Stimulated activated naive B cell treated with anti-CD40 and anti-IgM and Interleukin-4, amounts not matched to agents 10 μg/mL and 1 μg/mL and 100 μg/mL, for 72 hours (primary cell): ENCODE measurements around the gene RNU6-8.
A peak's percentile ranks its signal among the peaks of the same experiment; 100 is the strongest.

ENCODE experiments used
- ATAC-seq, 2 donors: fragments of 150-1000 bp; cut with Tn5 transposase; replicated peaks; 2 replicates each; pipeline ENCODE4 v1.10.0; 2021; ENCODE audit warnings: moderate library complexity in 1 of 2
- DNase-seq: peaks from one replicate; pipeline ENCODE4 v3.0.0; 2021
- H3K27ac Mint-ChIP-seq: one replicate; pipeline ENCODE4 v1.8.0; 2022; ENCODE audit warnings: mild to moderate bottlenecking, mixed read lengths
- H3K27me3 Mint-ChIP-seq, 2 donors: one replicate each; pipeline ENCODE4 v1.8.0; 2022; ENCODE audit warnings: mixed read lengths in 2 of 2
- H3K36me3 Mint-ChIP-seq, 2 donors: one replicate each; pipeline ENCODE4 v1.8.0; 2022; ENCODE audit warnings: mixed read lengths in 2 of 2, mild to moderate bottlenecking in 1 of 2
- H3K4me1 Mint-ChIP-seq, 2 donors: one replicate each; pipeline ENCODE4 v1.8.0; 2022; ENCODE audit warnings: mixed read lengths in 2 of 2, mild to moderate bottlenecking in 1 of 2
- H3K4me3 Mint-ChIP-seq, 2 donors: one replicate each; pipeline ENCODE4 v1.8.0; 2022; ENCODE audit warnings: mild to moderate bottlenecking in 2 of 2, mixed read lengths in 2 of 2, moderate library complexity in 1 of 2
- H3K9me3 Mint-ChIP-seq, 2 donors: one replicate each; pipeline ENCODE4 v1.8.0; 2022; ENCODE audit warnings: mixed read lengths in 2 of 2, mild to moderate bottlenecking in 1 of 2

The RNU6-8 gene

DNA sequence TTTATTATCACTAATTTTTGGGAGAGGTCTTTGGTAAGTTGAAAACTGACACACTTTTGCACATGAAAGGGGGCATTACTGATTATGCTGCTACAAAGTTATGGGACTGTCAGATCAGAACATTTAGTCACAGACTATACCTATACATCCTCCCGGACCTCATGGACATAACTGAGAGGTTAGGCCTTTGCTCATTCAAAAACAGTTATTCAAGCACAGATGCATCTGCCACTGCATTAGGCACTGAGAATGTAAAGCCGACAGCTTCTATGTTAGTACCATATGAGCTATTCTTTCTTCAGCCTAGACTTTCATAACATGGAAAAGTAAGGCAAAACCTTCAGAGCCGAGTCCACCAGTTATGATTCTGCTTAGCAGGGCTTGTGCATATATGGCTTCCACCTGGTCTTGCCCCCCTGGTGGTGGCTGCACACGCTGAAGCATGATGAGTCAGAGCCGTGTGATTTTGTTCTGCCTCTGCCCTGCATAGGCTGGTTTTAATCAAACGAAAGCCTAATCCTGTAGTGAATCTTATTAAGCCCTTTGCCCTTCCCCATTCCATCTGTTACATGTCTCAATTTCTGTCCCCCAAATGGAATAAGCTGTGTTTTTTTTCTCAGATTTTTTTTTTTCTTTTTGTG is 21.8 kb upstream of the RNU6-8 start:
- no peak overlapping the region for H3K4me3 Mint-ChIP-seq
- H3K9me3 Mint-ChIP-seq = no peaks in the 10 kb centered on the region
- H3K27ac Mint-ChIP-seq = no peak overlapping the region
- H3K27me3 Mint-ChIP-seq = peaks cover 6 to 12% of the 10 kb centered on the region in 2 donors
- DNase-seq = no peak
- H3K4me1 Mint-ChIP-seq = peaks cover 5 to 6% of the 10 kb centered on the region in 2 donors
- H3K36me3 Mint-ChIP-seq = no peaks in the 10 kb centered on the region
- peak; percentile 75 to 80 for ATAC-seq

DNA sequence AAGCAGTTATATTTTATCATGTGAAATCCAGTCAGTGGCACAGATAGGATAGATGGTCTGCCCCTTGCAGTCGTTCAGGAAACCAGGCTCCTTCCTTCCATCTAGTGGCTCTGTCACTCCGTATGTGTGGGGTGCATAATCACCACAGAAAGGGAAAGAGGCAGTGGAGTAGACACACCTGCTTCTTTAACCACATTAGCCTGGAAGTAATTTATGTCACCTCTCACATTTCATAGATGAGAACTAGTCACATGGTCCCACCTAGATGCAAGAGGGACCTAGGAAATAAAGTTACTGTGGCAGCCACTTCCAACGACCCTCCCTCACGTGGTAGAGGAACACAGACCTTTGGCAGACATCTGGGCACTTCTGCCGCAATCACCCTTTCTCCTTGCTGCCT is 14.2 kb upstream of the RNU6-8 start:
- Mint-ChIP-seq H3K9me3 (no peaks in the 10 kb centered on the region), H3K27me3 (peaks cover 6 to 10% of the 10 kb centered on the region in 2 donors), H3K4me1 (peaks cover 0 to 5% of the 10 kb centered on the region in 2 donors), H3K27ac (no peak overlapping the region), H3K36me3 (no peaks in the 10 kb centered on the region), H3K4me3 (no peak overlapping the region)
- DNase-seq (no peak), ATAC-seq (peak in 1 of 2 donors; percentile 52)

- no peaks in the 10 kb centered on the region for H3K9me3 Mint-ChIP-seq
- H3K27ac Mint-ChIP-seq = no peak overlapping the region
- peaks cover 0 to 4% of the 10 kb centered on the region in 2 donors for H3K27me3 Mint-ChIP-seq
- DNase-seq (no peak), ATAC-seq (no peak)
- H3K4me1 Mint-ChIP-seq = peaks cover 4 to 11% of the 10 kb centered on the region in 2 donors
- no peaks in the 10 kb centered on the region for H3K36me3 Mint-ChIP-seq
- H3K4me3 Mint-ChIP-seq = no peak overlapping the region
These were observed 9.8 kb upstream of the RNU6-8 start for GRCh38 chr14:32212833-32213232.

DNA sequence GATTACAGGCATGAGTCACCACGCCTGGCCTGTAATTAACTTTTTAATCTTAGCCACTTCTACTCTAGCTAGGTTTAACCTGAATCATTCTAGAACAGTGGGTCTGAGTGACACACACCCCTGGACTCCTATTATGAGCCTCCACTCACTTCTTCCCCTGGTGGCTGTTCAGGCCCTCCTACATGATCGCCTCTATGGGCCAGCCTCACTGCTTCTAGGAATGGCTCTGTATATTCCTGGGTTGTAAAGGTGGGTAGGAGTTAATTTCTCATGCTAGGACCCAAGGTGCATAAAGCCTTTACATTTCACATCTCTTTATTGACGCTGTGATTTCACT is 8.0 kb upstream of the RNU6-8 start:
- H3K27me3 Mint-ChIP-seq = peaks cover 0 to 4% of the 10 kb centered on the region in 2 donors
- no peak for ATAC-seq
- no peaks in the 10 kb centered on the region for H3K36me3 Mint-ChIP-seq

DNA sequence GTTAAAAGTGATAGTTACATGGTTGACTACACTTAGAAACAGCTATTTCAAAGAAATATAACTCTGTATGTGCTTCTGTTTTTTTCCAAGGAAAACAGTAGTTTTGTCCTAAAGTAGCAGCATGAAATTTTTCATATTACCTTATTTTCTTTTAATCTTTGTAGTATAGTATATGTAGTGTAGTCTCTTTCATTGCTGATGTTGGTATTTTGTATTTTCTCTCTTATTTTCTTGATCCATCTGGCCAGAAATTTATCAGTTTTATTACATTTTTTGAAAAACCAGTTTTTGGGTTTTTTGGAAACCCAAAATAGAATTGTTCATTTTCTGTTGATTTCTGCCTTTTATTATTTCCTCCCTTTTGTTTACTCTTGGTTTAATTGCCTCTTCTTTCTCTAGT is 6.4 kb upstream of the RNU6-8 start:
- H3K4me1 Mint-ChIP-seq = peaks cover 18 to 25% of the 10 kb centered on the region in 2 donors
- H3K9me3 Mint-ChIP-seq = no peaks in the 10 kb centered on the region
- no peak overlapping the region for H3K27ac Mint-ChIP-seq
- DNase-seq (no peak), ATAC-seq (no peak)
- H3K27me3 Mint-ChIP-seq = peaks cover 0 to 4% of the 10 kb centered on the region in 2 donors
- no peak overlapping the region for H3K4me3 Mint-ChIP-seq
- no peaks in the 10 kb centered on the region for H3K36me3 Mint-ChIP-seq

More for the DNA sequence above, 8.0 kb upstream of the RNU6-8 start:
- H3K4me1 Mint-ChIP-seq = peaks cover 12 to 16% of the 10 kb centered on the region in 2 donors
- no peaks in the 10 kb centered on the region for H3K9me3 Mint-ChIP-seq
- DNase-seq = no peak
- no peak overlapping the region for H3K27ac Mint-ChIP-seq
- no peak overlapping the region for H3K4me3 Mint-ChIP-seq

- peaks cover 26 to 34% of the 10 kb centered on the region in 2 donors for H3K4me1 Mint-ChIP-seq
- no peak overlapping the region for H3K4me3 Mint-ChIP-seq
- H3K36me3 Mint-ChIP-seq = no peaks in the 10 kb centered on the region
- no peak overlapping the region for H3K27ac Mint-ChIP-seq
- no peak for ATAC-seq
- DNase-seq = no peak
- peaks cover 0 to 4% of the 10 kb centered on the region in 2 donors for H3K27me3 Mint-ChIP-seq
- H3K9me3 Mint-ChIP-seq = no peaks in the 10 kb centered on the region
These were observed 5.4 kb upstream of the RNU6-8 start for GRCh38 chr14:32208490-32208889.

DNA sequence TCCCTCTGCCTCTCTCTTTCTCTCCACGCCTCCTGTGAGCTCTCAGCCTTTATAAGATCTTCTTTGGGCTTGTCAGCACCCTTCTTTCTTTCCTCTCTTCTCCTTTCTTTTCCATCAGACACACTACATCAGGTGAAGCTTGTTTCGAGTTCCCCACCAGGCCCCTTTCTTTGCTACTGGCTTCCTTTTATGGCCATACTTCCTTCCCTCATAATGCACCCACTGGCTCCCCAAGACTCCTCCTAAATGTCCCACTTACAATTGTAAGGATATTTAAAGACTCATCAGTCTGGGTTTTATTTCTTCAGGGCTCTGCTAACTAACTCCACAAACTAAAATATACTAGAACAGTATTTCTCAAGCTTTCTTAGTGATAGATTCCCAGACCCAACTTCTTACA is 3.5 kb upstream of the RNU6-8 start:
- Mint-ChIP-seq H3K27me3 (peaks cover 0 to 4% of the 10 kb centered on the region in 2 donors), H3K9me3 (no peaks in the 10 kb centered on the region), H3K27ac (peak overlapping the region; percentile 89), H3K4me3 (peak overlapping the region; percentile 42 to 46), H3K4me1 (peaks cover 40 to 52% of the 10 kb centered on the region in 2 donors), H3K36me3 (no peaks in the 10 kb centered on the region)
- ATAC-seq (no peak), DNase-seq (no peak)

GRCh38 chr14:32205984-32206383 is 2.9 kb upstream of the RNU6-8 start:
- Mint-ChIP-seq H3K9me3 (no peaks in the 10 kb centered on the region), H3K4me3 (peak overlapping the region; percentile 39 to 52), H3K36me3 (no peaks in the 10 kb centered on the region), H3K4me1 (peaks cover 42 to 56% of the 10 kb centered on the region in 2 donors), H3K27ac (peak overlapping the region; percentile 89), H3K27me3 (peaks cover 0 to 4% of the 10 kb centered on the region in 2 donors)
- peak; percentile 71 for DNase-seq
- ATAC-seq = peak; percentile 41 to 50

DNA sequence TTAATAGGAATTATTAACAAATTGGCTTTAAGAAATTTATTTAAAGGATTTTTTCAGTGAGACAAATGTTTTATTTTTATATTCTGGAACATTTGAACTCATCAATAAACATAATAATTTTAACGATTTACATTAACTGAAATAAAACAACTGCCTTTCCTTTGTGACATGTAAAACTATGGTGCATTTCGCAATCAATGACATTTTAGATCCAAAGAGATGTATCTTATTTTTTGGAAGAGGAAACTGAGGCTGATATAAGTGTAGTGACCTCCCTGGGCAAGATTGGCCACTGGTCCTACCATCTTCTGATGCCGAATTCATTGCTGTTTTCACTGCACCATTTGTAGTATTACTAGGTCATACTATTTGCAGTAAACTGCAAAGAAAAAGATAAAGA is 2.5 kb upstream of the RNU6-8 start:
- ATAC-seq (no peak), DNase-seq (no peak)
- H3K4me3 Mint-ChIP-seq = peak overlapping the region; percentile 39 to 52
- peak overlapping the region; percentile 89 for H3K27ac Mint-ChIP-seq
- H3K27me3 Mint-ChIP-seq = peaks cover 0 to 4% of the 10 kb centered on the region in 2 donors
- H3K4me1 Mint-ChIP-seq = peaks cover 44 to 60% of the 10 kb centered on the region in 2 donors
- no peaks in the 10 kb centered on the region for H3K9me3 Mint-ChIP-seq
- no peaks in the 10 kb centered on the region for H3K36me3 Mint-ChIP-seq

DNA sequence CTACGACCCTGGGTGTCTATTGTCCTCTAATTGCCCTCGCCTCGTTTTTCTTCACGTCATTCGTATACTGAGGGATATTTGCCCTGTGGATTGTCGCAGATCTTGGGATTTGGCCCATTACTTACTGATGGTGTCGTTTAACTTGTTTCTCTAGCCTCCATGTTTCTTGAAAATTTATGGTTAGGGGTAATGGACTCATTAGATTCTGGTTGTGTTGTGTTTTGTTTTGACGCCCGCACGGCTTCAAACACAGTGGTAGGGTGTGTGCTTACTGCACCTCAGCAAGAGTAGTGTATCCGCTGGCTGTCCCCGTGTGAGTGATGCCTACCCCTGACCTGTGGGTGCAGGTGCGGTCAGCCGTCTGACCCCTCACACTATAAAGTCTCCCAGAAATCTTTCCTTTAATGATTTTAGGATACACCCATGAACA is 874 bp upstream of the RNU6-8 start:
- Mint-ChIP-seq H3K27ac (peak overlapping the region; percentile 100), H3K4me3 (peak overlapping the region; percentile 93 to 95), H3K9me3 (no peaks in the 10 kb centered on the region), H3K27me3 (no peaks in the 10 kb centered on the region), H3K36me3 (no peaks in the 10 kb centered on the region), H3K4me1 (peaks cover 46 to 68% of the 10 kb centered on the region in 2 donors)
- DNase-seq (peak; percentile 4), ATAC-seq (no peak)

DNA sequence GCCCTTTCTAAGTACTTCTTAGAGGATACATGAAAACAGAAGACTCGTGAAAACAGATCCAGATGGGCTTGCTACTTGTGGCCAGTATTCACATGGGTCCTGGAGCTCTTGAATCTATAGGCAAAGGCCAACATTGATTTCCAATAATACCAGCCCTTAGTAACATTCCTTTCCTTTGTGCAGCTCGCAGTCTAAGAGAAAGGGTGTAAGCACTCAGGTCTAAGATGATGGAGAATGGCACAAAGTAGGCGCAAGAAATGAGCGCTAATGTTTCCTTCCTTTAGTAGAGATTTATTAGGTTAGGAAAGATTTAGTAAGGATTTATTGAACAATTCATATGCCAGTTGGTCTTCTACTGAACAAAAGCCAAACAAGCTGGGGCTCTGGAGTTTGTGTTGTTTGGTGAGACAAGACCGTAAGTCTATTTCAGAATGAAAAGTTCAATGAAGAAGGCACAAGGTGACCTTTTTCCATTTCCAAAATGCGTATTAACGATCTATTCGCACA is 525 bp downstream of the RNU6-8 start:
- H3K9me3 Mint-ChIP-seq = no peaks in the 10 kb centered on the region
- DNase-seq = no peak
- no peaks in the 10 kb centered on the region for H3K27me3 Mint-ChIP-seq

DNA sequence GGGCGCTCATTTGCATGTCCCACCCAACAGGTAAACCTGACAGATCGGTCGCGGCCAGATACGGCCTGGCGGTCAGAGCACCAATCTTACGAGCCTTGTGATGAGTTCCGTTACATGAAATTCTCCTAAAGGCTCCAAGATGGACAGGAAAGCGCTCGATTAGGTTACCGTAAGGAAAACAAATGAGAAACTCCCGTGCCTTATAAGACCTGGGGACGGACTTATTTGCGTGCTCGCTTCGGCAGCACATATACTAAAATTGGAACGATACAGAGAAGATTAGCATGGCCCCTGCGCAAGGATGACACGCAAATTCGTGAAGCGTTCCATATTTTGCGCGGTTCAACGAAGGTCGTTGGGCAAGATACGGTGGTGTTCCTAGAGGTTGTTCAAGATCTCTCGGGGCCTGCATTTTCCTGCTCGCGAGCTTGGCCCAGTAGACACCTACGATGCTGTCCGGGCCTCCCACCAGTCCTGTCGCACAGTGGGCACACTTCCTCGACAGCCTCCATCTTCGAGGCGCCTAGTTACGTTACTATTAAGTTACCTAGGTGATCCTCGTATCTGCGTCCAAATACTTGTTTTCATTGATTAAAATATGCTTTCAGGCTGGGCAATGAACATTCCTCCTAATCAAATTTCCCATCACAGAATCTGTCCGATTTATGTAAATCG is 1.1 kb downstream of the RNU6-8 start, which contains the start of gene RNU6-7:
Gene RNU6-7 (plus strand): TSS at position 230 of the 675 bp plus-strand sequence.
- Mint-ChIP-seq H3K4me1 (peaks cover 44 to 61% of the 10 kb centered on the region in 2 donors), H3K9me3 (no peaks in the 10 kb centered on the region), H3K4me3 (peak within 1 kb of the TSS; percentile 93 to 95), H3K27me3 (no peaks in the 10 kb centered on the region), H3K36me3 (no peaks in the 10 kb centered on the region), H3K27ac (peak within 1 kb of the TSS; percentile 100)
- peak; percentile 10 to 18 for ATAC-seq
- DNase-seq = peak; percentile 65

More for the DNA sequence above, 525 bp downstream of the RNU6-8 start:
- no peak for ATAC-seq
- Mint-ChIP-seq H3K36me3 (no peaks in the 10 kb centered on the region), H3K4me1 (peaks cover 44 to 61% of the 10 kb centered on the region in 2 donors), H3K4me3 (peak overlapping the region; percentile 93 to 95), H3K27ac (peak overlapping the region; percentile 100)

- DNase-seq (peak; percentile 88), ATAC-seq (peak; percentile 61 to 67)
- Mint-ChIP-seq H3K36me3 (no peaks in the 10 kb centered on the region), H3K27me3 (no peaks in the 10 kb centered on the region), H3K4me1 (peaks cover 38 to 54% of the 10 kb centered on the region in 2 donors), H3K4me3 (peak overlapping the region; percentile 93 to 95), H3K27ac (peak overlapping the region; percentile 100), H3K9me3 (no peaks in the 10 kb centered on the region)
These were observed 1.8 kb downstream of the RNU6-8 start for GRCh38 chr14:32201193-32201815.

- H3K4me3 Mint-ChIP-seq = peak overlapping the region; percentile 93 to 95
These were observed 2.5 kb downstream of the RNU6-8 start for GRCh38 chr14:32200368-32201192.

More at GRCh38 chr14:32200368-32201192, 2.5 kb downstream of the RNU6-8 start:
- no peaks in the 10 kb centered on the region for H3K27me3 Mint-ChIP-seq
- H3K27ac Mint-ChIP-seq = peak overlapping the region; percentile 100
- no peaks in the 10 kb centered on the region for H3K36me3 Mint-ChIP-seq
- ATAC-seq (no peak), DNase-seq (no peak)
- no peaks in the 10 kb centered on the region for H3K9me3 Mint-ChIP-seq
- H3K4me1 Mint-ChIP-seq = peaks cover 33 to 51% of the 10 kb centered on the region in 2 donors
